Globus pallidus (tissue), 1 donor: Measurements from ENCODE around the gene DARS1.
A peak's percentile ranks its signal among the peaks of the same experiment; 100 is the strongest.

ENCODE experiments used
- DNase-seq: peaks from one replicate; pipeline ENCODE4 v3.0.0-alpha.2; 2015; ENCODE audit warnings: low spot score

DARS1 gene

GRCh38 chr2:135985018-135985825, at the start of gene DARS1:
Gene DARS1 (minus strand): TSS chr2:135985626. CDS start chr2:135985468, 158 bp downstream.
- DNase-seq, result peak; percentile 88

GRCh38 chr2:136034629-136035028, 49.2 kb upstream of the DARS1 start:
- no peak for DNase-seq

GRCh38 chr2:136032817-136033535, 47.5 kb upstream of the DARS1 start:
- no peak for DNase-seq

GRCh38 chr2:136032192-136032591, 46.8 kb upstream of the DARS1 start:
- no peak for DNase-seq

GRCh38 chr2:136031711-136032110, 46.3 kb upstream of the DARS1 start:
- no peak for DNase-seq

DNA sequence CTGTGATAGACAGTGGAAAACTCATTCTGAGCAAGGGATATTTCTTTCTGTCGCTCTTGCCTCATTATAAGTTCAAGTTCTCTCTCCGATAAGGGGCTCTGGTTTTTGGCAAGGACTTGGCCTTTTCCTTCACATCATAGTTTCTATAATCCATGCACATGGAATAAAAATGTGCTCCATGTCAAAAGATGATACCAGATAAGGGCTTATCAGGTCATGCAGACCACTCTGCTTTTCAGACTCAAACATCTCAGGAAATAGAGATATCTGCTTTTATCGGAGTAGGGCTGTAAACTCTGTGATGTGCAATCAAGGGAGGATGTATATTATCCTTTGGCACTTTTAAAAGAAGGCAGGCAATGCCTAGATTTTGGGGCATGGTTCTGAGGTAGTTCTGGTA, 45.0 kb upstream of the DARS1 start:
- no peak for DNase-seq

DNA sequence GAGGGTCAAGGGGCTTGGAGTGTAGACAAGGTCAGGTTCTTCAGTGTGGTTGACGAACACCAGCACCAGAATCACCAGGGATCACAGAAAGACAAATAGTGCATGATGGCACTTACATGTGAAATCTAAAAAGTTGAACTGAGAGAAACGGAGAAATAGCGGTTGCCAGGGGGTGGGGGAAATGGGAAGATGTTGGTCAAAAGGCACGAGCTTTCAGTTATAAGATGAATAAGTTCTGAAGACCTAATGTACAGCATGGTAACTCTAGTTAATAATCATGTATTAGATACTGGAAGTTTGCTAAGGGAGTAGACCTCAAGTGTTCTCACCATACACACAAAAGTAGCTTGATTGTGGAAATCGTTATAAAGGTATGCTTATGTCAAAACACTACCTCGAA, 43.7 kb upstream of the DARS1 start:
- no peak for DNase-seq

- DNase-seq, result no peak
Measured at GRCh38 chr2:136028001-136028400, 42.6 kb upstream of the DARS1 start.

- DNase-seq, result no peak
Measured at GRCh38 chr2:136027112-136027511, 41.7 kb upstream of the DARS1 start.

GRCh38 chr2:136025057-136025973, 39.9 kb upstream of the DARS1 start:
- DNase-seq, result peak; percentile 92

DNA sequence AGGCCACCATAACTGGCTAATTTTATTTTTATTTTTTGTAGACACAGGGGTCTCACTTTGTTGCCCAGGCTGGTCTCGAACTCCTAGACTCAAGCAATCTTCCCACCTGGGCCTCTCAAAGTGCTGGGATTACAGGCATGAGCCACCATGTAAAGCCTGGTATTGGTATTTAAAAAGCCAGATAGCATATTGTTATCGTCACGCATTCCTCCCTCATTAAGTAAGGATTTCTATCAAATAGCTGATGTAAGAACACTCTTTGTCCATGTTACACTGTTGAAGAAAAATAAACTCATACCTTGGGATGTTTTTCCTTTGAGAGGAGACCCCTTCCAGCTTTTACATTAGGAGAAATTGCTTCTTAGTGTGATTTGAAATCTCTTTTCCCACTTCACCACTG, 39.2 kb upstream of the DARS1 start:
- no peak for DNase-seq

- DNase-seq, result no peak
Measured at GRCh38 chr2:136024185-136024584, 38.8 kb upstream of the DARS1 start.

- no peak for DNase-seq
Measured at GRCh38 chr2:136023416-136023815, 38.0 kb upstream of the DARS1 start.

GRCh38 chr2:136022396-136023146, 37.1 kb upstream of the DARS1 start:
- DNase-seq, result no peak

- DNase-seq, result peak; percentile 72
Measured at GRCh38 chr2:136021976-136022375, 36.5 kb upstream of the DARS1 start.

DNA sequence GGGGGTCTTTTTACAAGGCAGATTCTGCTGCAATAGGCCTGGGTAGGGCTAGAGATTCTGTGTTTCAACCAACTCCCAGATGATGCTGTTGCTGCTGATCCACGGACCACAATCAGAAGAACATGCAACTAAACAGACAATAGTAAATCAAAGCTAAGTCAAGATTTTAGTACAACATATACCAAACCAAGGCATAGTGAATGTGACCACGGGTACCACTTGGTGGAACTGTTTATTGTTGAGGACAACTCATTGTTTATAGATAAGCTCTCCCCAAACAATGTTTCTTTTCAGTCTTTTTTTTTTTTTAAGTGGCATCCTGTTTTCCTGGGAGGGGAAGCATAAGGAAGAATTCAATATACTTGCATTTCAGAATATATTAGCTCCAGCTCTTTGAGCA, 36.0 kb upstream of the DARS1 start:
- peak; percentile 76 for DNase-seq

DNA sequence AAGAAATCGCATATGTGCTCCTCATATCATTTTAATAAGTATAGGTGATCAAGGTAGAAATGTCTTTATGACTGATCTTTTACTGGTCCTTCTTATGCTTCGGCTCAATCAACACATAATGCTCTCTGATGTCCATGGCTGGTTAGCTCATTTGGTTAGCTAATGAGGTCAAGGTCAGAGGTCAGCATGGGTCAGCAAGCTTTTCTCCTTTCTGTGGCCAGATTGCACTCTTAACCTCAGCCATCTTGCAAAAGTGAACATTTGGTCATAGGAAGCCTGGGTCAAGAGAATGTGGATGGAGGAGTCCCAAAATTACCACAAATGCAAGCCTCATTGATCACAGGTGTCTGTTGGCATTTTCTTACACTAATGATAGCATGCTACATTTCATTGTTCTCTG, 35.4 kb upstream of the DARS1 start:
- no peak for DNase-seq

DNA sequence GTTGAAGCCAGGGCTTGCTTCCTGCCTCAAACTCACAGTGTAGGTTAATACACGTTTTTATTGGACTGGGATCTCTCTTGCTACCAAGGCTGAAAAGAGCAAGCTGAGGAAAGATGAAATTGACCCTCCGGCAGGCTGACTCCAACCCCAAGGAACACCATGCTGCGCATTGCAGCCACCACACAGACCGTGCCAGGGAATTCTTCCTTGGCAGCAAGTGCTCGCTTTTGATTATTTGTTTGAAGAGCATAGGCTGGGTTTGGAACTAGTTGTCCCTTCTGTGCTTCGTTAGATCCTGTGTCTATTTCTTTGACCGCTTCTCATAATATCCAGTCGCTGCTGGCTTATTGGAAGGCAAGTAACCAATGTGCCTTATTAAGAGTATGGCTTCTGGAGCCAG, 34.4 kb upstream of the DARS1 start:
- no peak for DNase-seq

- no peak for DNase-seq
Measured at GRCh38 chr2:136019306-136019705, 33.9 kb upstream of the DARS1 start.

DNA sequence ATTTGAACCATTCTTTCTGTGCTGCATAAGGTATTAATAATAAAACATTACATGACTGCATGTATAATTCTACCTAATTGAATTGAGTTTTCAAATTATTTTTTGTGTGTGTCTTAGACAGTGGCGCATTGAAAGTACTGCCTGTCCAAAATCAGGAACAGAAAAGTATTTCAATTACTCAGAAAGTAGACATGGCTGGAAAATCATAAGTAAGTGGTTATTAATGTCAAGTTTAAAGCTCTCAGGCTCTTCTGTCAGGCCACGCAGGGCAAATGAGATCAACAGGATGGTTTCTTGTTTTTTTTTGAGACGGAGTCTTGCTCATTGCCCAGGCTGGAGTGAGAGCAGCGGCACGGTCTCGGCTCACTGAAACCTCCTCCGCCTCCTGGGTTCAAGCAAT, 32.4 kb upstream of the DARS1 start:
- no peak for DNase-seq

GRCh38 chr2:136016836-136017235, 31.4 kb upstream of the DARS1 start:
- no peak for DNase-seq

DNA sequence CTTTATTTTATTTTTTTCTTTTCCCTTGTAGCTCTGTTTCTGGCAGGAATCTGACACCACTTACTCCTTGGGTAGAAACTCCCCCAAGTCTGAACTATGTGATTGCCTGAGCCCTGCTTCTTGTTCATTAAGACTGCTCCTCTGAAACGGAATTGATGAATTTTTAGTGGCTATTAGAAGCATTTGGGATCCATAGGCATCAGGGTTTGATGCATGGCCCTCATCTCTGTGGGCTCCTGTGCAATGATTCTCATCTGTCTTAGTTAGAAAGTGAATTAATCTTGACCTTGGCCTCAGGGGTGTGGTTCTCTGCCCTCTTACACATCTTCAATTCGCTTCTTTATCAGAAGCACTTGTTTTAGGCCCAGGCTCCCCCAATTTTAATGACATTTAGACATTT, 31.0 kb upstream of the DARS1 start:
- DNase-seq, result no peak
